GM21723 (cell line): ENCODE results near the gene EYA2.
"Not testable (repeated sequence)": the region's sequence is repeated elsewhere in the genome, so short reads cannot be mapped to it uniquely, and the experiment has no call there.

Source experiments
- ATAC-seq: cut with Tn5 transposase; IDR thresholded peaks from one replicate; pipeline ENCODE4 v1.9.1; 2021; ENCODE audit warnings: mild to moderate bottlenecking, moderate library complexity; ENCODE audit not compliant: unreplicated experiment

Gene EYA2

DNA sequence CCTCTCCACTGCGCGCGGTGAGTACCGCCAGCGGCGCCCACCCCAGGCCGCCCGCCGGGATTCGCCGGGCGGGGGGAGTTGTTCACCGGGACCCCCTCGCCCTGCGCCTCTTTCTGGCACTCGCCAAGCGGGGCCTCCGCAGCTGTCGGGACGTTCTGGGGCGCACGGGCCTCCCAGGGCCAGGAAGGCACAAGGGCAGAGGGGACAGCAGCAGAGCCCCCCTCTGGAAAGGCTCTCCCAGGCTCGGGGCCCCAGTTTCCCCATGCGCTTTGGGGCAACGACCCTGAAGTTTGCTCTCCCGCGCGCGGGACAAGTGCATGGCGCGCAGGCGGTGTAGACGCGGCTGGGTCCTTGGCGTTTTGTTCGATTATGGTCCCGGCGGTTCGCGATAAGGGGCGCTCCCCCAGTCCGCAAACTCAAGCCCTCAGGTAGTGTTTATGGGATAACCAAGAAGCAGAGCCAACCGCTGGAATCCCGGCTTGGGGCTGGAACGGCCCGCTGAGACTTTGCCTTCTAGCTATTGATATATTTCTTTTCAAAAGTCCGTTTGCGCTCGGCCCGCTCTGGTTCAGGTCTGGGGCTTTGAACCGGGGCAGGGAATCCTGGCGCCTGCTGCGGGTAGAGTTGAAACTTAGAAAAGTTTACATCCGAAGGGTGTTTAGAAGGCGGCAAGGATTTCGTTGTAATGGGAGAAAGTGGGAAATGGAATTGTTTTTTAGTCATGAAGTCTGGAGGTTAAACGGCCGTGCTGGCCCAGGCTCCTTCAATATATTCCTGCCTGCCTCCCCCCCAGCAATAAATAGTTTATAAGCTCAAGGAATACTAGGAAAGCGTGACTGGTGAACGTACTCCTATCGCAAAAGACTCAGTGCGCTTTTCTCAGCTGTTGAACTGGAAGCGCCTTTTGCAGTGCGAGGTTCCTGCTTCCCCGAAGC lies 595 bp downstream of the EYA2 start:
- ATAC-seq = no peak

DNA sequence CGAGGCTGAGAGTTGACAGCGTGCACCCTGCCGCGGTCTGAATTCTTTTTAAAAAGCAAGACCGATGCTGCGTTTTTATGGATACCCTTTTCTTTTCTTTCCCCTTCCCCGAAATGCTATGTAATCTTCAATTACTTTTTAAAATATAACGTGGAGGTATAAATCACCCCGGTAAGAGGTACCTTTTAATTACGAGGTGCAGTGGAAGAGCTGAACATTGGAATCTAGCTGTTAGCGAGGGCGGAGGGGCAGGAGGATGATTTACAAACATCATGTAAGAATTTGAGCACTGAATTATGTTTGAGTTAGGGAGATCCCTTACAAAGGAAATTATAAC lies 1.2 kb downstream of the EYA2 start:
- no peak for ATAC-seq

DNA sequence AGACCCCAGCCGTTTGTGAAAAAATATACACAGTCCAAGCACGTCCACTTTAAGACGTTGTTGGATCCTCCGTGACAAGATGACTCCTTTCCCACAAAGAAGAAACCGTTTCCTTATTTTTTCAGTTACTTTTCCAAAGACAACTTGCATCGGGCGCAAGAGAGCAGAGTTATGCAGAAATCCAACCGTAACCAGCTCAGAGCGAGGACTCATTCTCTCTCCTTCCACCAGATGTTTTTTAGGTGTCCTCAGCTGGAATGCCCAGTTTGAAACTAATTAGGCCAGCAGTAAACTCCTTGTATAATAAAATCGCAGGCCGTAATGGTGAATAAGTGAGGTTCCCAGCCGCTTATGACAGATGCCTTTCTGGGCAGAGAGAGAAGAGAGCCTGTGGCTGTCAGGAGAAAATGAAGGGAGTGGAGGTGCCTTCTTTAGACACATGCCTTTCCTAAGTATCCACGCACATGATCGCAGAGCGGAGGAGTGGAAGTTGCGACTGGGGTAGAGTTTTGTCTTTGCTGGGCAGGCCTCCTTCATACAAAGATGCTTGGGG lies 2.8 kb downstream of the EYA2 start:
- no peak for ATAC-seq

DNA sequence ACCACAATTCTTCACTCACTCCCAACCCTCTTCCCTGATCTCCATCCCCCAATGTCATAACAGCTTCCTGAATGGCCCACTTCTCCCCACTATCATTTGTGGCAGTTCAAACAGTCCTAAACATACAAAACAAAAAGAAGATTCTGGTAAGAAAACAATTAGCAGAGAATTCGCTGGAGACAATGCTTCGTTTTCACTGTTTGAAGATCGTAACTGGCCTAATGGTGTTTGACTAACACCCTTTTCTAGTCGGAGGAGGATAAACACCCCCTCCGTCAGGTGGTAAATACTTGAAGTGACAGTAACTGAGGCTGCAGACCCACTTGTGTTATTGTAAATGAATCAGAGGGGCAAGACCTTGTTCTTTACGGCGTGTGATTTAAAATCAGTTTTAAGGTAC lies 3.8 kb downstream of the EYA2 start:
- no peak for ATAC-seq

DNA sequence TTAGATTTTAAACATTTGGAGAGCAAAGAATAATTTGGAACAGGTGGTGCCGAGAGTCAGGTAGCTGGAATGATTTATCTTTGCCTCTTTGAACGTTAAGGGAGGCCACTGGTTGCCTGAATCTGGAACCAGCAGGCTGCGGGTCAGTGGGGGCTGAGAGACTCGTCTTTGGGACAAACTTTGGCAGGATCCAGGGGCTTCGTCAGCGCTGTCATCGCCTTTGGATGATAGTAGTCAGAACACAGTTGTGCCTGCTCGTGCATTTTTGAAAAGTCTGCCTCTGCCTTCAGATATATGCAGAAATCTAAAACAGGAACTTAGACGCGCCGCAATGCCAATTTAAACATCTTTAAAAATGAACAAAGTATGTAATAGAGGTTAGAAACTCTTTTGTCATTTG lies 5.0 kb downstream of the EYA2 start:
- ATAC-seq = no peak

DNA sequence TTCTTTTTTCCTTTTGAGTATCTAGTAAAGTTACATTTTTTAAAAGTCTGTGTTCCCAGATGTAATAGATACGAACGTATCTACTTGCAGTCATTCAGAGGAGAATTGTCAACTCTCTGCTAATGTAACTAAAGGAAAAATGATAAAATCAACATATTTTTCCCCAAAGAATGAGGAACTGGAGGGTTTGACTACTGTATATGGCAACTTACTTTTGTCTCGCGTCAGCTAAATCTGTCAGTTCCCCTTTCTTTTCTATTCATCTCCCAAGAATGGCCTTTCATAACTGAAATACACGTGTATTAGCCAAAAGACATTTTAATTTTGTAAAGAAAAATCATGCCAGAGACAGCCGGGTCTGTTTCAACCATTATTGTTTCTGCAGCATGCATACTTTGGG lies 5.4 kb downstream of the EYA2 start:
- no peak for ATAC-seq

DNA sequence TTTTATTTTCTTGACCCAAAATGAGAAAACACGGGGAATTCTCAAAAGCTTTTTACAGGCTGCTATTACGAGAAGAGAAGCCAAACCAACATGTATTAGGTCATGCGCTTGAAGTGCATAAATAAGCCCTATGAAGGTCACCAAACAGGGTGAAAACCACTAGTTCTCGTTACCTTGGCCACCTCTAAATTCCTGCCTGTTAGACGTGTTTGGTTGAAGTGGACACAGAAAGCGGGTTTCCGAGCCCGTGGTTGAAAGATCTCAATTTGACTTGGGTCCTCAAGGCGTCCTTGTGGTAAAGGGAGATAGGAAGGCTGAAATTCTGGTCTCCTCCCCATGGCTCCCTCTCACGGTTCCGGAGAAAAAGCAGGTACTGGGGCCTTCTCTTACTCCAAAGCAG lies 6.2 kb downstream of the EYA2 start:
- ATAC-seq = no peak

DNA sequence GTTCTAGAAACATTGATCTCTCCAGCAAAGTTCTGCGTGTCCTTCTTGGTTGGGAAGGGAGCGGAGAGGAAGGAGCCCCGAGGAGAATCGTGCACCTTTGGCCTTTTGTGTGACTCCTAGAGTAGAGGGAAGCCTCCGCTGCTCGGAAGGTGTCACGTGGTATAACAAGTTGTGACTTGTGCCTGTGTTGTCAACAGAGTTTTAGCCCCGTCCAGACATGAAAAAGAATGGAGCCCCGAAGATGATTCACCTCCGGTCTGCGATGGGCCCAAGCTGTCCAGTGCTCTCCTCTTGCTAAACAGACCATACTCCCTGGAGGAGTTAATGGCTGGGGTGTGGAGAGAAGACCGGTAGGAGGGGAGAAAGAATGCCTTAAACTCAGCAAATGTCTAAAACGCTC lies 7.0 kb downstream of the EYA2 start:
- no peak for ATAC-seq

DNA sequence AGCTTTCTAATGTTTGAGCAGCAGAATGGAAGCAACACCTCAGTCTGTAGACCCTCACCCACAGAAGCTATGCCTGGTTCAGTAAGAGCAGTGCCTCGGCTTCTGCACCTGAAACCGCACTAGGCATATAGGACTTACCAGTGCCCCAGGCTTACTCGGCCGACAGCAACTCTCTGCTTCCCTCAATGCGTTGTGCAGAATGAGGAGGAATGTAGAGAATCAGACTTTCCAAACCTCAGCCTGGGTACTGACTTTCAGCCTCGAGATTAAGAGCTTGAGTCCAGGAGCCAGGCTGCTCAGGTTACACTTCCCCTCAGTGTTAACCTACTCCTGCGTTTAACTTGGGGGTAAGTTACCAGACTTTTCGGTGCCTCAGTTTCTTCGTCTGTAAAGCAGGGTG lies 8.6 kb downstream of the EYA2 start:
- no peak for ATAC-seq

DNA sequence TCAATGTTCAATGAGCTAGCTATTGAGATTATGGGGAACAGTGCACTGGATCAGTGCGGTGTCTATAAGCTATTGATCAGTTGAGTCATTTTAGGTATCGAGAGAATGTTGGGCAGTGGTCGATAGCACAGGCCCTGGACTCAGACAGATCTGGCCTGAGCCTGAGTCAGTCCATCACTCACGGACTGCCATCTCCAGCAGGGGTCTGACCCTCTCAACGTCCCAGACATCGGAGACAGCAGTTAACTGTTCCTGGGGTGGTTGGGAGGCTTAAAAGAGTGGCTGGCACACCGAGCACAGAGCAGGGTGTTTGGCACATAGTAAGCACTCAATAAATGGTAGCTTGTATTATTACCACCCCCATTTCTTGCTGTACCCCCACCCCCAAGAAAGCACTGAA lies 9.3 kb downstream of the EYA2 start:
- no peak for ATAC-seq

DNA sequence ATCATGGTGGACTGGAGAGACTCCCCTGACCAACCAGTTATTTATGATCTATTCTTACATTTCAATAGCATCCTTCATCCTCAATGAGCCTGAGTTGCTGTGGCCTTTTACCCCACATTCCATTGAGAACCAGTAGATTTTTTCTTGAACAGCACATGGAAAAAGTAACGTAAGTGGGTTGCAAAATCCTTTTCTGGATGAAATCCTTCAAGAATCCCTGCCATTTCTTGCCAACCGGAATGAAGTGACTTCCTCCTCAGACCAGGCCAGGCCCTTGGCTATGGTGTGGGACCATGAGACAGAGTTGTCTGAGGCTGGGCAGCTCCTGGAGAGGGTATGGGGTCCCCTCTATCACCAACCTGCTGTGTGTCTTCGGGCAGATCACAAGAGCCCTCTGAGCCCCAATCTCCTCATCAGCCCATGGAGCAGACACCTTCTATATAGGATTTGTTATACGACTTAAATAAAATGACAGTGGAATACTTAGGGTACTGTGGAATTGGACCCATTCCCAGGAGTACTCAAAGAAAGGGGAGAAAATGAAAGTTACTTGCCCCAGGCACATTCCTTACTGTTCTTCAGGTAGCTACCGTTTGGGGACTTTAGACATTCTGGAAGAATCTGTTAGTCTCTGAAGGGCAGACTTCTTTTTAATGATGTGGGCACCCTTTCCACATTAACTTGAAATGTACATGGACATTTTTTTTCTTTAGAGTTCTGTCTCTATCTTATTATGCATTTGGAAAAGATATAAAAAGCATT lies 10.9 kb downstream of the EYA2 start:
- no peak for ATAC-seq

DNA sequence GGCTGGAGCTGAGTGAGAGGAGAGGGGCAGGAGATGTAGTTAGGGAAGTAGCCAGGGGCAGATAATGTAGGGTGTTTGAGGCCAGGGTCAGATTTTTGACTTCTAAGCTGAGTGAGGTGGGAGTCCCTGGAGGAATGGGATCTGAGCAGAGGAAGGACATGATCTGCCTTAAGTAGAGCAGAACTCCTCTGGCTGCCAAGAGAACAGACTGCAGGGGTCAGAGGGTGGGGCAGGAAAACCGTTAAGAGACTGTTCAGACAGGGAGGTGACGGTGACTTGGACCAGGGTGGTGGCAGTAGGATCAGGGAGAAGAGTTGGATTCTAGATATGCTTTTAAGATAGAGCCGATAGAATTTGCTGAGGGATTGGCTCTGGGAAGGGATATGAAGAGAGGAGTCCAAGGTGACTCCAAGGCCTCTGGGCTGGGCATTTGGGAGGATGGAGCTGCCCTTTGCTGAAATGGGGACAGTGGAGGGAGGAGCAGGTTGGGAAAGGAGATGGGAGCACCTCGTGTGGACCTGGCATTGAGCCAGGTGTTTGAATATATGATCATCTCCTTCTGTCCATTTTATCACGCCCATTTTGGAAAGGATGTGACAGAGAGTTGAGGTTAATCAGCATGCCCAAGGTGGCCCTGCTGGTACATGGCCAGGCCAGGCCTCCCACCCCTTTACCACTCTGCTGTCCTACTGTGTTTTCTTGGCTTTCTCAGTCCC lies 18.8 kb downstream of the EYA2 start:
- no peak for ATAC-seq

DNA sequence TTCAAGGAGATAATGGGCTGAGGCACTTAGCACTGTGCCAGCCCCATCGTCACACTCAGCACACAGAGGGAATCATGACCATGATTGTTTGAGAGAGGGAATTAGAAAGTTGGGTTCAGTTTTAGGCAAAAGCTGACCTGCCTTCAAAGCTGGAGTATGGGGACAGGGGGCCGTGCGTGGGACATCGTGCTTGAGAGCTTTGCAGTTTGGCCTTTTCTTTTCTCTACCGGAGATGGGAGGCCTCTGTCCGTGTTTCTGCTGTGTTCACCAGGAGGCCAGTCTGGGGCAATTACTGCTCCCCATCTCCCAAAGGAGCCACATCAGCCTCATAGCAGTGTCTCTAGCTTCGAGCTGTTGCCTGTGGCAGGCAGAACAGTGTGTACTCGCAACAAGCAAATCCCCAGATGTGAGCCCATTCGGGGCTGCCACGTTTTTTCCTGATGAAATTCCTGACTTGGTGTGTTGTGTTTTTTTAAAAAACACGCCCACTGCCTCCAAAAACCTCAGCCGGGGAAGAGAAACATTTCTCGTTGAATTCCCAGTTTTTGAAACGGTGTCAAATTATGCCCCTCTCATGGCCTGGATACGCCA lies 20.2 kb downstream of the EYA2 start:
- ATAC-seq = no peak

DNA sequence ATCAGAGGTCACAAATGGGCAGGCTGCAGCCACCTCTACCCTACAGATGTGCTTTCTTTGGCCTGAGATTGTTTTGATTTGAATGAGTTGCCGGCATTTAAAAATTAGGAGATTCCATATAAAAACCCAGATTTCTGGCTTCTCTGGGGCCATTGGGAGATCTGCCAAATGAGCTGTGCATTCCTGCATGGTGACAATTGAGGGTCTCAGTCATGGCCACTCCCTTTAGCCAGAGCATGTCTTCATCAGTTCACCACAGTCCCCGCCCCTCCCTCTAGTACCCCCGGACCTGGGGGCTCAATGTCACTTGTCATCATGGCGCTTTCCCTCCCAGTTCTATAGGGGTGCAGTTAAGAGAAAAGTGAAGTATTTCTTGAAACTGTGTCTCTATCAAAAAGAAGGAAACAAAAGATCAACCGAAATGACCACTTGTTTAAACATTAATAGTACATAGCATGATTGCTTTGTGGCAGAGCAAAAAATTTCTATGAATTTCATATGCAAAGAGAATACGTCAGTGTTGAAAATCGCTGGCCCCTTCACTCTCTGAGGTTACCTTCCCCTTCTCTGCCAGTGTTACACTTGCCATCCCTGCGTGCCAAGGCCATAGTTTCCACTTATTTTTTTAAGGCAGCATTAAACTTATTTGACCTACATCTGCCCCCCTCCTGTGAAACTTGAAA lies 21.1 kb downstream of the EYA2 start:
- no peak for ATAC-seq

DNA sequence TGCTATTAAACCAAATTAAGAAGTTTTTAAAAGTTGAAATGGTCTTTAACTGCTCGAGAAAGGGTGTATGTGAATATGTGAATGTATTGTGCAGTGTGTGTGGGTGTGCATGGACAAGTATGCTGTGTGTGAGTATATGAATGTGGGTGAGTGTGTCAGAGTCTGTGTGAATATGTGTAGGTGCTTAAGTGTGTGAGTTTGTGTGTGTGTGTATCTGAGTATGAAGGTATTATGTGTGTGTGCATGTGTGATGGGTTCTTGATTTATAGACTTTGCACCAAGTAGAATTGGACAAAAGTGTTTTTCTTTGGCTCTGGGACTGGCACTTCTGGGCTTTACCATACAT lies 21.6 kb downstream of the EYA2 start:
- no peak for ATAC-seq

DNA sequence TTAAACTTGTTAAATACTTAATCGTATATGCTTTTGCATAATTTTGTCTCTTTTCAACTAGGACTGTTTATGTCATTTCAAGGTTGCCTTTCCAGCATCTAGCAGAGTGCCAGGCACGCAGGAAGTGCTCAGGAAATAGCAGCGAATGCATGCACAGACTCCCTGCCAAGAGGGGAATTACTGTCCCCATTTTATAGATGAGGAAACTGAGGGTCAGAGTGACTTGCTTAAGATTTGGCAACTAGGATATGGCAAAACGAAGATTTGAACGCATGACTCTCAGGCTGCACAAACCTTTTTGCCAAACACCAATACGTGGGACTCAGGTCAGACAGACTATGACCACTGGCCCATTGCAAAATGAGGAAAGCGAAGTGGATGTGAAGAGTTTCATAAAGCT lies 22.5 kb downstream of the EYA2 start:
- ATAC-seq = no peak

DNA sequence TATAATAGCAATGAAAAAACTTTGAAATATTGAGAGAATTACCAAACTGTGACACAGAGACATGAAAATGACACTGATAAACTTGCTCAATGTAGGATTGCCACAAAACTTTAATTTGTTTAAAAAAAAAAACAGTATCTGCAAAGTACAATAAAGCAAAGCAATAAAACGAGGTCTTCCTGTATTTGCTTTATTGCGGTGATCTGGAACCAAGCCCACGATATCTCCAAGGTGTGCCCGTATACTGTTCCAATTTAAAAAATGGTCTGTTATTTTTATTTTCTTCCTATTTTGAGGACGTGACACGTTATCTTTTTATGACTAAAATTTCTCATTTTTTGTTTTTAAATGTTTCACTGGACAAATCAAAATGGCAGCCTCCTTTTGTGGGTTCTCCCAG lies 25.5 kb downstream of the EYA2 start:
- ATAC-seq = no peak

DNA sequence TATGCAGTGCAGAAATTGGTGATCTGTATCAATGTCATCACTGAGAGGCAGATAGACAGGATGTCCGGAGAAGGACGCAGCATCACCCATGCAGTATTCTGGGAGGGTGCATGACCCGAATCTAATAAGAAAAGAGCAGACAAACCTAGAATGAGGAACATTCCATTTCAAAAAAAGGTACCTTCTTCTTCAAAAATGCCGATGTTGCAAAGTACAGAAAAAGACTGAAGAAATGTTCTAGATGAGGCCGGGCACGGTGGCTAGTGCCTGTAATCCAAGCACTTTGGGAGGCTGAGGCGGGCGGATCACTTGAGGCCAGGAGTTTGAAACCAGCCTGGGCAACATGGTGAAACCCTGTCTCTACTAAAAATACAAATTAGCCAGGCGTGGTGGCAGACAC lies 28.2 kb downstream of the EYA2 start:
- not testable (repeated sequence) for ATAC-seq

DNA sequence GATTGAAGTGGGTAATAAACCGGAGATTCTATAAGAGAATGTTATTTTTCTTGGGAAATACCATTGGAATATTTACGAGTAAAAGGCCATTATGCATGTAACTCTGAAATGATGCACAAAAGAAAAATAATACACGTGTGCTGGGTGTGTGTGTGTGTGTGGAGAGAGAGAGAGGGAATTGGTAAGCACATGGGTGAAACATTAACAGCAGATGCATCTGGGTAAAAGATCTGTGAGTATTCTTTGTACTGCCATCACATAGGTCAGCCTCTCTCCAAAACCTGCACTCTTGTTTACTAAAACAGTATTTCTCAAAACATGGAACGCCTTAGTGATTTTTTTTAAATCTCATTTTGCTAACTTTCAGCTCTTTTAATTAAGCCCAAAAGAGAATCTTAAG lies 28.9 kb downstream of the EYA2 start:
- ATAC-seq = no peak

DNA sequence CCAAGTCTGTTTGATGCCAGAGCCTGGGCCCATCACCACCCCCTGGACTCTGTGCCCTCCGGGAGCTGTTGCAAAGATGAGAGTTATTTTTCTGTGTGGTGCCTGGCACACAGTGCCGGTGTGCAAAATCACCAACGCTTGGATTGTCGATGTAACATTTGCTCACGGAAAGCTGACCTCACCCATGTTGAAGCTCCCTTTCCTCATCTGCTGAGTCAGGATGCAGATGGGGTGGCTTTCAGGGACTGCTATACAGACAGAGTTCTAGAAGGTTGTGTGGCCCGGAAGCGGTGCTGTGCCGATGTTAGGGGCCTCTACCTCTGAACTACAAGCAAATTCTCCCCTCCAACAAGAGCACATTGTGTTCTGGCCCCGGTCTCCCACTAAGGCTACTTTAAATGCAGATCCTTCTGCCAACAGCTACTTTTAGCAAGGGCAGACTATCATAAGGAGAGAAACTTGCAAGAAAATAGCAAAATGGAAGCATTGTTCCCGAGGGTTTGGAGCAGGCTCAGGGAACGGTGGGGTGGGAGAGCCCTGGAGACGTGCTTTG lies 34.0 kb downstream of the EYA2 start:
- no peak for ATAC-seq
